NCI-H1105 treated with DMSO at 0.1 percent for 48 hours (cell line): ENCODE results near the gene ETS2.
"Not testable (repeated sequence)": the region's sequence is repeated elsewhere in the genome, so short reads cannot be mapped to it uniquely, and the experiment has no call there.

Experiments
- DNase-seq: peaks from one replicate; lab custom pipeline; 2025; lab: John Stamatoyannopoulos, UW

The ETS2 gene

DNA sequence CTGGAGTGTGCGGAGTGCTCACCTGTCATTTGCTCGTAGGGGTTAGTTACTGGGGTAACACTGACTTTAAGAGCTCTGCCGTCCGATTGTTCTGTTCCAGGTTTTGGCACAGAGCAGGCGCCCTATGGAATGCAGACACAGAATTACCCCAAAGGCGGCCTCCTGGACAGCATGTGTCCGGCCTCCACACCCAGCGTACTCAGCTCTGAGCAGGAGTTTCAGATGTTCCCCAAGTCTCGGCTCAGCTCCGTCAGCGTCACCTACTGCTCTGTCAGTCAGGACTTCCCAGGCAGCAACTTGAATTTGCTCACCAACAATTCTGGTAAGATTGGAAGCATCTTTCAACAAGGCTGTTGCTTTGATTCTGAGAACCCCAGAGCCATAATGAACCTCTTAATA is 12.6 kb downstream of the ETS2 start:
- no peak for DNase-seq

DNA sequence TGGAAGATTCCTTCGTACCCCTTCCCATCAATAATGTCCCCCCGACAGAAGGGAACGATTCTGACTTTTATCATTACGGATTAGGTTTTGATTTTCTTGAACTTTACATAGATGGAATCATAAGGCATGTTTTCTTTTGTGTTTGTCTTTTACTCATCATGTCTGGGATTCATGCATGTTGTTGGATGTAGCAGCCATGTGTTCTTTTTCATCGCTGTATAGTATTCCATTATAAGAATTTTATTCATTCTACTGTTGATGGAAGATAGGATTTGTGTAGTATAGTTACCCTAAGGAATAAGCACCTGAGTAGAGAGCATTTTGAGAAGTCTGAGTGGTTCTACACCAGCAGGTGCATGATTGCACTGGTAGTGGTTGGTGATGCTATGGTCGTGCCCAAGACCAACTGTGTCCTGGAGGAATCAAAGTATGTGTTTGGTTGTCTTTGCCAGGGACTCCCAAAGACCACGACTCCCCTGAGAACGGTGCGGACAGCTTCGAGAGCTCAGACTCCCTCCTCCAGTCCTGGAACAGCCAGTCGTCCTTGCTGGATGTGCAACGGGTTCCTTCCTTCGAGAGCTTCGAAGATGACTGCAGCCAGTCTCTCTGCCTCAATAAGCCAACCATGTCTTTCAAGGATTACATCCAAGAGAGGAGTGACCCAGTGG is 13.5 kb downstream of the ETS2 start:
- DNase-seq: no peak

DNA sequence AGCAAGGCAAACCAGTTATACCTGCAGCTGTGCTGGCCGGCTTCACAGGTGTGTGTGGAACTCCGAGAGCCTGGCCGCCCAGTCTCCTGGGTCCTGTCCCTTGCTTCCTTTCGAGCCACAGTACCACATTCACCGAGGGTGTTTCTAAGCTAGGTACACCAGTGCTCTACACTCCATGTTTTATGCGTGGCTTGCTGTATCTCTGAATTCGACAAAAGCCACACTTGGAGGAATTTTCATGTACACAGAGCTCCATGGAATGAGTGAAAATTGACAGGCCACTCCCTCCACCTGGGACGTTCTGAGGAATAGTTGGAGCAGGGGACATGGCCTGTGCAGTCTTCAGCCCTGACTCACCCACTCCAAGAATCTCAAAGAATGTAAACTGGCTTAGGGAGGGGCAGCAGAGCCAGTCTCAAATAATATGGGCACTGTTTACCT is 14.0 kb downstream of the ETS2 start:
- DNase-seq: no peak

DNA sequence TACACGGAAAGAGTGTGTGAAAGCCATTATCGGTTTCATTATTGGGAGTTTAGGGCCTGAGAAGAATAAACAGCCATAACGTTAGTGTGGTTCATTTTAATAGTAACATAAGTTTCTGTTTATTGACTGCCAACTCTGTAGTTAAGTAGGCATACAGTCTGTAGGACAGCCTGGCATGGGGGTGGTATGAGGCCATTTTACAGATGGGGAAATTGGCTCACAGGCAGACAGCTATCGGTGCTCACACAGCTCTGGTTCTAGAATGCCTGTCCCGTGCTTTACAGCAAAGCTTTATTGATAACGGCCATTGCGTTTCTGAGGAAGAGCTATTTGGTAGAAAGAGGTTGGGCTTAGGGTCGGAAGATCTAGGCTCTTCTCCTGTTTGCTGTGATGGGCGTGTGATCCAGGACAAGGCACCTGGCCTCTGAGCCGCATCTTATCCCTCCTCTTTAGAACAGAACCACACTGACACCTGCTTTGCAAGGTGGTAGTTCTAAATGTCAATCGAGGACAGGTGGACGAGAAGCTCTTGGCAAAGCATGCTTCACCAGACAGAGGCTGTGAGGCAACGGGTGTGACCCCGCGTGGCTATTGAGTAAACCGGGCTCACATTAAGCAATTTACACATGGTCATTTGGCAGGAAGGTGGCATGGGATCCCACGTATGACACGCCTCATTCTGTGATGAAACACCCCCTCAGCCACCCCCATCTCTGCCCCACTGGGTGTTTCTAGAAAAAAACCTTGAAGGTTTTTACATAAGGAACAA is 14.9 kb downstream of the ETS2 start:
- DNase-seq: no peak

DNA sequence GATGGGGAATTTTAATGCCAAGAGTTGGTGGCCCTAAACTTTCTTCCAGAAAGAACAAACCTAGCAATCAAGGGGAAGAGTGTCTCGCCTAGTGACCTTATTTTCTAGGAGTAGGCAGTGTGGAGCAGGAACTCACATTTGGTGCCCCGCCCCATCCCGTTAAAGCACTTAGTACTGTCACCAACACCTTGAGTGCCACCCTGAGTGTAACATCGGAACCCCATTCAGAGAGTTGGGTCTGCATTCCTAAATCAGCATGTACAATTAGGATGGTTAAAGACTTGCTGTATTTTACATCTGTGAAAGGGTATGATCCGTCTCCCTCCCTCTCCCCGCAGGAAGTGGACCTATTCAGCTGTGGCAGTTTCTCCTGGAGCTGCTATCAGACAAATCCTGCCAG is 15.5 kb downstream of the ETS2 start:
- DNase-seq: no peak

DNA sequence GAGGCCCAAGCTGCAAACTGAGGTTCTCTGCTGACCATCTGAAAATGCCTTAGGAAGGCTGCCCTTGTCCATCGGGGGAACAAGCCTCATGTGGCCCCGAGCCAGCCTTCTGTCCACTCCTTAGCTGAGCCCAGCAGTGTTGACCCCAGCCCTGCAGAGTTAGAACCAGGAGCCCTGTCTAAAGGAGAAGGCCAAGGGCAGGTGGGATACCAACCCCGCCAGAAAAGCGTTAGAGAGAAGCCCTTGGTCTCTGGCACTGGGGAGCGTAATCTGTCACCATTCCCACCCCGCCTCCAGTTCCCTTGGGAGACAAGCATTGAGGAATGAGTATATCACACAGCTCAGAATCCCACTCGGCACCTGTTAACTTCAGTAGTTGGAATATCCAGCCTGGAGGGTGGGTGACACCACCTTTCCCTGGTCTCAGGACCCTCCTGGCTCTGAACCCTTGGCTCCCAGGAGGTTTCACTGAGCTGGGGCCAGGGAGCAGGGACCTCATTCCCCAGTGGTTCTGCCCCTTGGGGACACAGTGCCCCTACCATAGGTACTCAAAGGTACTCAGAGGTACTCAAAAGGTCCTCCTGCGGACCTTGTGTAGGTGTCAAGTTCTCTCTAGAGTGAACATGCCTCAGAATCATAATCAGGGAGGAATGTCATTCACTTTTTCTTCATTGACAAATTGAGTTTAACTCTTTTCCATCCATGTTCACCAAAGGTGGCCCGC is 16.4 kb downstream of the ETS2 start:
- no peak for DNase-seq

DNA sequence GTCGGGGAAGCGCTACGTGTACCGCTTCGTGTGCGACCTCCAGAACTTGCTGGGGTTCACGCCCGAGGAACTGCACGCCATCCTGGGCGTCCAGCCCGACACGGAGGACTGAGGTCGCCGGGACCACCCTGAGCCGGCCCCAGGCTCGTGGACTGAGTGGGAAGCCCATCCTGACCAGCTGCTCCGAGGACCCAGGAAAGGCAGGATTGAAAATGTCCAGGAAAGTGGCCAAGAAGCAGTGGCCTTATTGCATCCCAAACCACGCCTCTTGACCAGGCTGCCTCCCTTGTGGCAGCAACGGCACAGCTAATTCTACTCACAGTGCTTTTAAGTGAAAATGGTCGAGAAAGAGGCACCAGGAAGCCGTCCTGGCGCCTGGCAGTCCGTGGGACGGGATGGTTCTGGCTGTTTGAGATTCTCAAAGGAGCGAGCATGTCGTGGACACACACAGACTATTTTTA is 17.1 kb downstream of the ETS2 start:
- no peak for DNase-seq

DNA sequence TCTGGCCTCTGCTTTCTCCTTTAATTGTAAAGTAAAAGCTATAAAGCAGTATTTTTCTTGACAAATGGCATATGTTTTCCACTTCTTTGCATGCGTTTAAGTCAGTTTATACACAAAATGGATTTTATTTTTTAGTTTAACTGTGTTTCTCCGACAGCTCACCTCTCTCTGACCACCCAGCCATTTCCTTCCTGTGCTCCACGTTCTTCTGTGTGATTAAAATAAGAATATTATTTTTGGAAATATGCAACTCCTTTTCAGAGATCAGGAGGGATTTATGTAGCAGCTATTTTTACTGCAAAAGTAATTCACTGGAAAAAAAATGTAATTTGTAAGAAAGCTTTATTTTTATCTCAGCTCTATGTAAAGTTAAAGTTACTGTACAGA is 18.0 kb downstream of the ETS2 start:
- no peak for DNase-seq

DNA sequence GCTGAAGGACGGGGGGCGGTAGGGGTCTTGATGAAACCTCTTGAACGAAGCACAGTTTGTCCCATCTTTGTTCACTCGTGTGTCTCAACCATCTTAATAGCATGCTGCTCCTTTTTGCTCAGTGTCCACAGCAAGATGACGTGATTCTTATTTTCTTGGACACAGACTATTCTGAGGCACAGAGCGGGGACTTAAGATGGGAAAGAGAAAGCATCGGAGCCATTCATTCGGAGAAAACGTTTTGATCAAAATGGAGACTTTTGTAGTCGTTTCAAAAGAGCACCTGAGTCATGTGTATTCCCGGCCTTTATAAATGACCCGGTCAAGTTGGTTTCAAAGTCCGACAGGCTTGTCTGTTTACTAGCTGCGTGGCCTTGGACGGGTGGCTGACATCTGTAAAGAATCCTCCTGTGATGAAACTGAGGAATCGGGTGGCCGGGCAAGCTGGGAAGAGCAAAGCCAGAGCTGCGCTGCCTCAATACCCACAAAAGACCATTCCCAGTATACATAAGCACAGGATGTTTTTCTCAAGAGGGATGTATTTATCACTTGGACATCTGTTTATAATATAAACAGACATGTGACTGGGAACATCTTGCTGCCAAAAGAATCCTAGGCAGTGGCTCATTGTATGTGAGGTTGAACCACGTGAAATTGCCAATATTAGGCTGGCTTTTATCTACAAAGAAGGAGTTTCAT is 18.5 kb downstream of the ETS2 start:
- DNase-seq: no peak

DNA sequence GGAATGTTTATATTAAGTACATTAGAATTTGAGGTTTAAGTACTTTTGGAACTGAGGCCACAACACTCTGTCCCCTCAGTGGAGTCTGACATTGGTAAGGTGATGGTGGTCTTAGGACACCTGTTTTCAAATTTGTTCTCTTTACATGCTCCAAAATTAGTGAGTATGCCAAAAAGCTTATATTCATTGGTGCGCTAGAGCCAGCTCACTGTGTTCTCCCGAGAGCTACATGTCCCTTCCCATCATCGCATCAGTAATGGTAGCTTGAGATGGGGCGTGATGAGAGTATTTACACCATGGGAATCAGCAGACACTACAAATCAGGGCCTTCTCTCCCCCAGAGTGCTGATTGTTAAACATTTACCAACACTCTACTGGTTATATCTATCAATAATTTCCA is 19.5 kb downstream of the ETS2 start:
- no peak for DNase-seq

DNA sequence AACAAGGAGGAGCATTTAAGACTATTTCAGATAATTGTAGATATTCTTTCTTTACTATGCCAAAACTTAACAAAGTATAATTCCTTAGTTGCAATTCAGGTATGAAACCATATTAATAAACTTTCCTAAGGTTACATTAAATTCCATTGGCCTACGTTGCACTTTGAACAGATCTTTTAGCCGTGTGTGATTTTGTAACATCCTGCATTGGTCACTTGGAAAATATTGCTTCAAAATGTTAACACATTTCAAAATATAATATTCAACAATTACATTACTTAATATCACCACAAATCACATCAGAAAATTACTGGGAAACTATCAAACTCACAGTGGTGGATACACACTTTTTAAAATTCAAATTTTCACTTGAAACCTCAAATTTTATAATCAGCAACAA is 20.2 kb downstream of the ETS2 start:
- DNase-seq: no peak

DNA sequence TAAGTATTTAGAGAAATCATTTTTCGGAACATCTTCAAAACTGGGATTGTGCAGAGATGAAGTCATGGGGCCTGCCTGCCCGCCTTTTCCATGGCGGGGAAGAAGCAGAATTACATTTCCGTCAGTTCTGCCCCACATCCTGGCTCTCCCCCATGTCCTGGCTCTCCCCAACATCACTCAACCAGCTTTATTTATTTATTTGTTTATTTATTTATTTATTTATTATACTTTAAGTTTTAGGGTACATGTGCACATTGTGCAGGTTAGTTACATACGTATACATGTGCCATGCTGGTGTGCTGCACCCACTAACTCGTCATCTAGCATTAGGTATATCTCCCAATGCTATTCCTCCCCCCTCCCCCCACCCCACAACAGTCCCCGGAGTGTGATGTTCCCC is 22.4 kb downstream of the ETS2 start:
- DNase-seq: not testable (repeated sequence)

DNA sequence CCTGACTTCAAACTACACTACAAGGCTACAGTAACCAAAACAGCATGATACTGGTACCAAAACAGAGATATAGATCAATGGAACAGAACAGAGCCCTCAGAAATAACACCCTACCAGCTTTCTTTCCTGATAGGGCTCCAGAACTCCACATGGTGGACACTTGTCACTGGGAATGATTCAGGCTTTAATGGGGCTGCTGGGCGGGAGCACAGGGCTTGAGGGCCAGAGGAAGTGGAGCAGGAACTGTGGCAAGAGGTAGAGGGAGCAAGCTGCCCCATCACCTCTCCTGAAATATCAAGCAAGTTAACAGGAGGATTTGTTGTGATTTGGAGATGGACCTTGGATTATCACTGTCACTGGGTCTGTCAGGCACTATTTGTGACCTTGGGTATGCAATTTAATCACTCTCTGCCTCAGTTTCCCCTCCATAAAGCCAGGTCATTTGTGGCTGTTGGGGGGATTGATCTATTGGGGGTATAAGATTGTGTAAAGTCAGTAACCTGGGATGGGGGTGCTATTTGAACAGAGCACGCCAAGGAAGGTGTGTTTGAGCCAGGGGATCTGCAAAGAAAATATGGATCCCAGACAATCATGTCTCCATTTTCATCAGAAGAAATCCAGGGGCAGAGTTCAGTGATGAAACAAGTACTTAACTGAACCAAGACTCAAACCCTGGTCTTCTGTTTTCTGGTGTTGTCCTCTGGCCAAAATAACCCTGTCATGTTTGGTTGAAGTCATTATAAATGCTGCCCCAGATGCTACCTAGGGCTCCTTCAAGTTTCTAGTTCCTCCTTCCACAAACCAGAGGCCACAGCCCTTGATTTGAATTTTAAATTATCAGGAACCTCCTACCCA is 25.2 kb downstream of the ETS2 start:
- DNase-seq: no peak

DNA sequence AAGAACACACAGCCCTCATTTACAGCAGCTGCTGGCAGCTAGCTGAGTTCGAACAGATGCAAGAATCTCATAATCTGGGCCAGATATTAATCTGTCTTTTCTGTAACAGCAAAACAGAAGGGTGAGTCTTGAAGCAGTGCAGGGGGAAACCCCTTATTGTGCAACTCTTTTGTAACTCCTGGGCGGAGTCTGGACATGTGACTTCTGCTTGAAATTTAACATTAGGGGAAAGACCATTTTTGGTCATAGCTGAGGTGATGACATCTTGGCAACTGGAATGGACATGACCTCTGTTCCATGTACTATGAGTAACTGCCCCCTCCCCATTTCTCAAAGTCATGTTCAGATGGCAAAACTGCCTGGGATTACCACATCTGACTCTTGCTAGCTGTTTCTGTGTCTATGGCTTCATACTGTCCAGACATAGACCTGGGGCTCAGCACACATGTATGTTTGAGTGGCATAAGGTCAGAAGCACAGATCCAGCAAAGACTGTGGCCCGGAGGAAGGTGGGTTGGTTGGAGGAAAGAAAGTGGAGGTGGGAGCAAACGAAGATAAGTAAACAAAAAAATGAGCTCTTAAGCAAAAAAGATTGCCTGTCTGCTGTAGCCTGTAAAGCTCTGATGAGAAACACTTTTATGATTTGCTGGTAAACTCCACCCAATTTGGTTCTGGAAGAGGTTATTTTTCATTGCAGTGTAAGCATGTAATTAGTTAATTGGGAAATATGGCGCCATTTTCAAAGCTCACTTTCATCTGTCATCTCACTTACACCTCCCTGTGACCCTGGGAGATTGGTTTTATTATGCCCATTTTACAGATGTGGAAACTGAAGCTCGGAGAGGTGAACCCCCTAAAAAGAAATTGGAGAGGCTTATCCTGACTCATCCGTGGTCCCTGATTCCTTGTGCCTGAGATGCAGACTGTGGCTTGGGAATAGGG is 26.1 kb downstream of the ETS2 start:
- no peak for DNase-seq

DNA sequence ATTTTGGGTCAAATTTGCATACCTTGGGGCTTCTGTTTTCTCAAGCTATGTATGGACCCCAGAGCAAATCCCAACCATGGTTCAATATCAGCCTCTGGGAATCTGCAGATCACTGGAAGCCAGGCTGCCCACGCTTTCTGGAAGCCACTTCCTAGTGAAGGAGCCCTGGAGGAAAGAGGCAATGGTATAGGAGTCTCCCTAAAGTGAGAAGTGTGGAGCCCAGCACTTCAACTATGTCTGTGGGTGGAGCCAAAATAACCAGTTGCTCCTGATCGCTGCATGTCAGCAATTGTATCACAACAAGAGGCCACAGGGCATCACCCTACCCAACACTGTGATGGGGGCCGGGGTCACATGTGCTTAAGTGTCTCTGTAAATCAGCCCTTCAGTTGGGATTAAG is 26.9 kb downstream of the ETS2 start:
- DNase-seq: no peak

DNA sequence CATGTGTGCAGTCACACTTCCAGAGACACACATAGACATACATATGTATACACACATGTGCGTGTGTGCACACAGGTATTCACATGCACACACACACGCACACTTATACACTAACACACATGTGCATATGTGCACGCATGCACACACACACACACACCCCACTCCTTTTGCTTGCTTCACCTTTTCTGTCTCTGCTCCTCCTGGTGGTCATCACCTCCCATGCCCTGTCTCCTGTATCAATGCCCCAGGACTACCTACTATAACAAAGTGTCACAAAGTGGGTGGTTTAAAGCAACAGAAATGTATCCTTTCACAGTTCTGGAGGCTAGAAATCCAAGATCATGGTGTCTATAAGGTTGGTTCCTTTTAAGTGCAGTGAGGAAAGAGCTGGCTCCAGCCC is 27.4 kb downstream of the ETS2 start:
- no peak for DNase-seq

DNA sequence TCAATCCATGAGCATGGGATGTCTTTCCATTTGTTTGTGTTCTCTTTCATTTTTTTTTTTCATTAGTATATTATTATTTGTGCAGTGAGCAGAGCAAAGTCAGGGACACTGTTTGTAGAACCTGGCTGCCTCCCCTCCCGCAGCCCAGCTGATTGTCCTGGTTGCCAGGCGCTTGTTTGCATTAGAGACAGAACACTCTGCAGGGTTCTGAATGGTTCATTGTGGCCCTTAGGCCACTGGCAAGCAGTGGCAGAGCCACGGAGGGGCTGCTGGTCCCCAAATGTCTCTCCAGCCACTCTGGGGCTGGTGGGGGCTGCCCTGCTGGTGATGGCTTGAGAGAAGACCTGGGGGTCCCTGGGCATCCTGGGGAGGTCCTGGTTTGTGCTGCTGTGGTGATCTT is 29.0 kb downstream of the ETS2 start:
- DNase-seq: no peak

DNA sequence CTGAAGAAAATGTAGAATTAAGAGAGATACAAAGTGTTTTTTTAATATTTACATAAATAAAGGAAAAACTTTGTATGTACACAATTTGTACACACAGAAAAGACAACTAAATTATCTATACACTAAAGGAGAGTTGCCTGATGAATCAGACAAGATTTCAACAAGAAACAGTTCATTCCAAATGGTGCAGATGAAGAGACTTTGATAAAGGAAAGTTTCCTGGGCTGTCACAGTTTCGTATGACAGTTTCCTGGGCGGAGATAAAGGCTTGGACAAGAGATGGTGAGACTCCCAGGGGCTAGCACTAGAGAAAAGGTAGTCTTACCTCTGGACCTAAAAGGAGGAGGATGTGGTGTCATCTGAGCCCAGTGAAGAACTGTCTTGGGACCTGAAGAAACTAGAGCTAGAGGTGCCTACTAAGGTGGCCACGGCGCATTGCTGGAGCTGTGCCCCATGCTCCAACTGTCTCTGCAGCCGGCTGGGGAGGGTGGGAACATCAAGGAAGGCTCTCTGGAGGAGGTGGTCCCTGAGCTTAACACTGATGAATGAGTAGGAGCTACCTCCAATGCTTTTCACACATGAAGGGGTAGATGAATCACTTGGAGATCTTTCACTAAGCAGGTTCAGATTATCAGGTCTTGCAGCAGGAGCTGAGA is 32.2 kb downstream of the ETS2 start:
- no peak for DNase-seq

DNA sequence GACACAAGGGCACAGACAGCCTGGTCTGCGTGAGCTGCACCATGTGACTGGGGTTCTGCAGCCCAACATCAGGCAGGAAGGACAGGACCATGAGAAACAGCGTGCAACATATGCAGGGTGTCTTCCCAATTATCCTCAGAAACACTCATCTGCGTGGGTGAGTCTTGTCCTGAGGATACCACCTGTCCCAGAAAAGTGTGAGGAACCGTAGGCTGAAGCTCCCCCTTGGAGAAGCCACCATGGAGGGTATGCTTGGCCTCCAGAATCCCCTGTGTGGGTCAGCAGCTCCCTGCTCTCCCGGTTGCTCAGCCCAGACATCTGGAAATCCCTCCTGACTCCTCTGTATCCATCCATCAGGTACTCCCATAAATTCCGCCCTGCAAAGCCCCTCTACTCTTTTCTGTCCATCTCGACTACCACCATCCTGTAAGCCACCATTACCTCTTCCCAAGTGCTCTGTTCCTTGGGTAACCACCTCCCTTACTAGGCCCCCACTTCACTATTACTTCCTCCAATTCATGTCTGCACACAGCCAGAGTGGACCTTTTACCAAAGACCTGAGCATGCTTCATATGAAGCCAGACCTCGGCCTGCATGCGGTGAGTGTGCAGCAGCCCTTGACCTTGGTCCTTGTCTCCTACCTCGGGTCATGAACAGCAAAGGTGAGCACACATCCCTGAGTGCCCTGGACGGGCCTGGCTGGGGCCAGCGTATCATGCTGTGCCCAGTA is 33.0 kb downstream of the ETS2 start:
- DNase-seq: no peak
